ENCODE results near the gene TRAF4.
A peak's percentile ranks its signal among the peaks of the same experiment; 100 is the strongest.
"Not testable (repeated sequence)": the region's sequence is repeated elsewhere in the genome, so short reads cannot be mapped to it uniquely, and the experiment has no call there.

The TRAF4 gene

GRCh38 chr17:28734712-28735241 is 9.0 kb upstream of the TRAF4 start:
- DNase-seq, result no peak

GRCh38 chr17:28735242-28735722 is 8.5 kb upstream of the TRAF4 start:
- DNase-seq, result no peak

- not testable (repeated sequence) for DNase-seq
Measured at GRCh38 chr17:28735913-28736769, 7.7 kb upstream of the TRAF4 start.

GRCh38 chr17:28737316-28737715 is 6.5 kb upstream of the TRAF4 start:
- DNase-seq, result no peak

- no peak for DNase-seq
Measured at GRCh38 chr17:28737770-28738679, 5.8 kb upstream of the TRAF4 start.

- no peak for DNase-seq
Measured at GRCh38 chr17:28738680-28739384, 5.0 kb upstream of the TRAF4 start.

- DNase-seq, result no peak
Measured at GRCh38 chr17:28740406-28741357, 3.1 kb upstream of the TRAF4 start.

GRCh38 chr17:28741358-28742349 is 2.2 kb upstream of the TRAF4 start:
- no peak for DNase-seq

GRCh38 chr17:28744104-28744971 is 527 bp downstream of the TRAF4 start:
- DNase-seq, result peak; percentile 69

GRCh38 chr17:28744972-28745785 is 1.4 kb downstream of the TRAF4 start:
- DNase-seq, result no peak

- no peak for DNase-seq
Measured at GRCh38 chr17:28745786-28746411, 2.1 kb downstream of the TRAF4 start.

- DNase-seq, result no peak
Measured at GRCh38 chr17:28746611-28747050, 2.8 kb downstream of the TRAF4 start.

GRCh38 chr17:28747051-28747691 is 3.4 kb downstream of the TRAF4 start:
- DNase-seq, result no peak

- no peak for DNase-seq
Measured at GRCh38 chr17:28747801-28748750, 4.3 kb downstream of the TRAF4 start.

GRCh38 chr17:28748852-28749515 is 5.2 kb downstream of the TRAF4 start:
- DNase-seq, result no peak

All from 8988T (cell line).